MM.1S (cell line): ENCODE data around the gene FGF1.

Experiments
- DNase-seq: peaks from one replicate; pipeline ENCODE4 v3.0.0-alpha.2; 2015
- H2AFZ ChIP-seq: fragments of 300-600 bp; sonication (generic); 2 replicates; pipeline ENCODE4 v1.6.0; 2016; ENCODE audit warnings: antibody characterized with exemption, low read length
- H3F3A ChIP-seq: fragments of 300-600 bp; sonication (generic); 2 replicates; pipeline ENCODE4 v1.6.1; 2016; ENCODE audit warnings: mild to moderate bottlenecking, antibody characterized with exemption, low read length, moderate library complexity, mixed read lengths; ENCODE audit not compliant: insufficient read depth
- H3K27ac ChIP-seq: fragments of 300-600 bp; sonication (generic); 2 replicates; pipeline ENCODE4 v1.5.1; 2016; ENCODE audit warnings: mild to moderate bottlenecking, low read length
- H3K27me3 ChIP-seq: fragments of 300-600 bp; sonication (generic); replicated peaks from 2 replicates; pipeline ENCODE4 v1.6.0; 2016; ENCODE audit warnings: low read length; ENCODE audit not compliant: insufficient read depth
- H3K36me3 ChIP-seq: fragments of 300-600 bp; sonication (generic); replicated peaks from 2 replicates; pipeline ENCODE4 v1.6.1; 2016; ENCODE audit warnings: mild to moderate bottlenecking, low read length, mixed read lengths; ENCODE audit not compliant: insufficient read depth
- H3K4me1 ChIP-seq: fragments of 300-600 bp; sonication (generic); 2 replicates; pipeline ENCODE4 v1.6.1; 2016; ENCODE audit warnings: low read length, mixed read lengths
- H3K4me2 ChIP-seq: fragments of 300-600 bp; sonication (generic); 2 replicates; pipeline ENCODE4 v1.6.0; 2016; ENCODE audit warnings: low read depth, low read length
- H3K4me3 ChIP-seq: fragments of 300-600 bp; sonication (generic); 2 replicates; pipeline ENCODE4 v1.5.1; 2016; ENCODE audit warnings: low read length, mixed read lengths
- H3K79me2 ChIP-seq: fragments of 300-600 bp; sonication (generic); 2 replicates; pipeline ENCODE4 v1.6.1; 2016; ENCODE audit warnings: mixed run types, low read length, mixed read lengths
- H3K9ac ChIP-seq: fragments of 300-600 bp; sonication (generic); 2 replicates; pipeline ENCODE4 v1.6.1; 2016; ENCODE audit warnings: low read length, mixed read lengths
- H3K9me2 ChIP-seq: fragments of 300-600 bp; sonication (generic); replicated peaks from 2 replicates; pipeline ENCODE4 v1.6.1; 2016; ENCODE audit warnings: mild to moderate bottlenecking, low read length, mixed read lengths; ENCODE audit not compliant: insufficient read depth
- H3K9me3 ChIP-seq: fragments of 300-600 bp; sonication (generic); replicated peaks from 2 replicates; pipeline ENCODE4 v1.6.1; 2016; ENCODE audit warnings: mild to moderate bottlenecking, low read length, mixed read lengths; ENCODE audit not compliant: insufficient read depth
- H4K20me1 ChIP-seq: fragments of 300-600 bp; sonication (generic); 2 replicates; pipeline ENCODE4 v1.6.1; 2016; ENCODE audit warnings: mild to moderate bottlenecking, low read length, moderate library complexity, mixed read lengths; ENCODE audit not compliant: insufficient read depth
- CTCF ChIP-seq: fragments of 300-600 bp; sonication (generic); IDR thresholded peaks from 2 replicates; pipeline ENCODE4 v1.5.1; 2016; ENCODE audit warnings: antibody characterized with exemption, low read length, mixed read lengths
- EZH2 ChIP-seq: fragments of 300-600 bp; sonication (generic); optimal IDR thresholded peaks from 2 replicates; pipeline ENCODE3; 2017; ENCODE audit warnings: low read depth, mild to moderate bottlenecking, antibody characterized with exemption, low read length, mixed read lengths
- EZH2phosphoT487 ChIP-seq: fragments of 300-600 bp; sonication (generic); IDR thresholded peaks from 2 replicates; pipeline ENCODE4 v1.6.1; 2018; ENCODE audit warnings: antibody characterized with exemption, low read length

FGF1 gene

GRCh38 chr5:142552107-142552506, 133.8 kb downstream of the FGF1 start:
- Histone ChIP-seq H3K27ac (no peak overlapping the region), H3K27me3 (no peaks in the 10 kb centered on the region), H3K9me3 (no peaks in the 10 kb centered on the region), H3F3A (no peaks in the 10 kb centered on the region), H2AFZ (no peak overlapping the region), H3K36me3 (no peaks in the 10 kb centered on the region), H3K4me1 (no peaks in the 10 kb centered on the region), H3K4me3 (no peak overlapping the region), H3K4me2 (no peak overlapping the region), H3K9me2 (no peaks in the 10 kb centered on the region), H3K9ac (no peak overlapping the region), H4K20me1 (no peaks in the 10 kb centered on the region), H3K79me2 (no peaks in the 10 kb centered on the region)
- no peak for TF ChIP-seq EZH2
- no peak for TF ChIP-seq CTCF
- TF ChIP-seq EZH2phosphoT487: no peak
- DNase-seq: no peak

GRCh38 chr5:142551338-142552067, 134.4 kb downstream of the FGF1 start:
- no peak overlapping the region for H3K4me3 ChIP-seq
- no peaks in the 10 kb centered on the region for H3F3A ChIP-seq
- DNase-seq: no peak
- no peaks in the 10 kb centered on the region for H3K27me3 ChIP-seq
- TF ChIP-seq EZH2: no peak
- TF ChIP-seq CTCF: no peak
- no peak for TF ChIP-seq EZH2phosphoT487
- H3K27ac ChIP-seq: no peak overlapping the region
- no peaks in the 10 kb centered on the region for H3K4me1 ChIP-seq
- no peaks in the 10 kb centered on the region for H3K9me2 ChIP-seq
- no peaks in the 10 kb centered on the region for H3K79me2 ChIP-seq
- no peaks in the 10 kb centered on the region for H3K36me3 ChIP-seq
- no peak overlapping the region for H3K4me2 ChIP-seq
- no peaks in the 10 kb centered on the region for H3K9me3 ChIP-seq
- no peaks in the 10 kb centered on the region for H4K20me1 ChIP-seq
- no peak overlapping the region for H2AFZ ChIP-seq
- no peak overlapping the region for H3K9ac ChIP-seq

- Histone ChIP-seq H3K4me1 (no peaks in the 10 kb centered on the region), H3K4me2 (no peak overlapping the region), H3K27ac (no peak overlapping the region), H3K36me3 (no peaks in the 10 kb centered on the region), H3K79me2 (no peaks in the 10 kb centered on the region), H3K9me2 (no peaks in the 10 kb centered on the region), H4K20me1 (no peaks in the 10 kb centered on the region), H3K9me3 (no peaks in the 10 kb centered on the region), H3F3A (no peaks in the 10 kb centered on the region), H3K4me3 (no peak overlapping the region), H3K9ac (no peak overlapping the region), H2AFZ (no peak overlapping the region), H3K27me3 (no peaks in the 10 kb centered on the region)
- DNase-seq: no peak
- no peak for TF ChIP-seq EZH2phosphoT487
- no peak for TF ChIP-seq CTCF
- TF ChIP-seq EZH2: no peak
These were observed 135.4 kb downstream of the FGF1 start for GRCh38 chr5:142550471-142550870.
